Brain microvascular endothelial cell (primary cell): ENCODE results near the gene POU3F1.

Experiments used
- DNase-seq: peaks from one replicate; pipeline ENCODE4 v3.0.0-alpha.2; 2020
- H3K27ac ChIP-seq: fragments of 250-450 bp; sonication (Bioruptor Pico); 2 replicates; pipeline ENCODE4 v1.5.1; 2020; ENCODE audit warnings: mild to moderate bottlenecking, moderate library complexity
- H3K27me3 ChIP-seq: fragments of 250-450 bp; sonication (Bioruptor Pico); replicated peaks from 2 replicates; pipeline ENCODE4 v1.5.1; 2020; ENCODE audit warnings: mild to moderate bottlenecking
- H3K36me3 ChIP-seq: fragments of 250-450 bp; sonication (Bioruptor Pico); replicated peaks from 2 replicates; pipeline ENCODE4 v1.5.1; 2020; ENCODE audit warnings: mild to moderate bottlenecking
- H3K4me3 ChIP-seq: 2 replicates; pipeline ENCODE4 v1.5.1; 2011; ENCODE audit warnings: low read depth, mild to moderate bottlenecking, control low read depth, low read length, moderate library complexity
- CTCF ChIP-seq: IDR thresholded peaks from 2 replicates; pipeline ENCODE4 v1.5.1; 2011; ENCODE audit warnings: low read depth, mild to moderate bottlenecking, moderate library complexity, low read length, control low read depth, inconsistent platforms; ENCODE audit errors: missing control alignments
- in situ Hi-C: cut with HindIII; loops from 2 replicates; pipeline ENCODE4 v1.10.0; 2017; ENCODE audit warnings: low sequenced_read_pairs, low pct_ligation_motif_present

The POU3F1 gene

GRCh38 chr1:38084700-38085099, 38.1 kb upstream of the POU3F1 start:
- Histone ChIP-seq H3K36me3 (no peaks in the 10 kb centered on the region), H3K4me3 (no peak overlapping the region), H3K27ac (no peak overlapping the region), H3K27me3 (no peaks in the 10 kb centered on the region)
- in situ Hi-C loops, result no loop called here
- no peak for DNase-seq
- TF ChIP-seq CTCF, result no peak

GRCh38 chr1:38084113-38084512, 37.5 kb upstream of the POU3F1 start:
- no peak overlapping the region for H3K4me3 ChIP-seq
- DNase-seq, result no peak
- TF ChIP-seq CTCF, result no peak
- in situ Hi-C loops, result no loop called here
- no peaks in the 10 kb centered on the region for H3K36me3 ChIP-seq
- no peak overlapping the region for H3K27ac ChIP-seq
- no peaks in the 10 kb centered on the region for H3K27me3 ChIP-seq

- Histone ChIP-seq H3K27me3 (no peaks in the 10 kb centered on the region), H3K36me3 (no peaks in the 10 kb centered on the region), H3K4me3 (no peak overlapping the region), H3K27ac (no peak overlapping the region)
- in situ Hi-C loops, result no loop called here
- no peak for DNase-seq
- TF ChIP-seq CTCF, result no peak
These were observed 36.9 kb upstream of the POU3F1 start for GRCh38 chr1:38083541-38083940.

GRCh38 chr1:38082769-38083263, 36.2 kb upstream of the POU3F1 start:
- Histone ChIP-seq H3K36me3 (no peaks in the 10 kb centered on the region), H3K4me3 (no peak overlapping the region), H3K27ac (no peak overlapping the region), H3K27me3 (no peaks in the 10 kb centered on the region)
- TF ChIP-seq CTCF, result no peak
- no peak for DNase-seq
- in situ Hi-C loops, result no loop called here

GRCh38 chr1:38079019-38079418, 32.4 kb upstream of the POU3F1 start:
- DNase-seq, result no peak
- no peak overlapping the region for H3K4me3 ChIP-seq
- H3K27ac ChIP-seq, result no peak overlapping the region
- in situ Hi-C loops, result no loop called here
- no peaks in the 10 kb centered on the region for H3K36me3 ChIP-seq
- no peak for TF ChIP-seq CTCF
- H3K27me3 ChIP-seq, result peaks cover 2% of the 10 kb centered on the region

GRCh38 chr1:38077523-38078147, 31.0 kb upstream of the POU3F1 start:
- no peak for TF ChIP-seq CTCF
- H3K27ac ChIP-seq, result no peak overlapping the region
- no peaks in the 10 kb centered on the region for H3K36me3 ChIP-seq
- in situ Hi-C loops, result no loop called here
- H3K4me3 ChIP-seq, result no peak overlapping the region
- peaks cover 4% of the 10 kb centered on the region for H3K27me3 ChIP-seq
- DNase-seq, result no peak
